SH-SY5Y (cell line): ENCODE data around the gene TYMS.

Experiments
- GATA2 ChIP-seq: IDR thresholded peaks from 2 replicates; pipeline ENCODE4 v1.6.1; 2011; ENCODE audit warnings: mild to moderate bottlenecking, low read depth, low read length
- GATA3 ChIP-seq: IDR thresholded peaks from 2 replicates; pipeline ENCODE4 v1.6.1; 2011; ENCODE audit warnings: low read depth, mild to moderate bottlenecking, low read length, moderate library complexity

DNA sequence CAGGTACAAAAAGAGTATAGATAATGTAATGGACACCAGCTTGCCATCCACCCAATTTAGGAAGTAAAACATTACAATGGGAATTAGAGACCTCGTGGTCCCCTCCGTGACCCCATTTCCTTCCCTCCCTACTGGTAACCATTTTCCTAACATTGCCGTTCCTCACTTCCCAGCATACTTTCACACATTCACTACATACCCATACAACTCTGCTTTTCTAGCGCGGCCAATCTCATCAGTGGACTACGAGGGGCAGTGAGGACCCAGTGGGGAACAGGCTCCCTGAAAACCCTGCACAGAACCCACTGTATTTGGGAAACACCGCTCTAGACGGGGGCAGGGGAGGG, 53.8 kb downstream of the TYMS start:
- TF ChIP-seq GATA2: no peak
- no peak for TF ChIP-seq GATA3
